Measurements from ENCODE around the gene PRRT2. TPM values are rescaled to one million over a fixed set of nuclear protein-coding genes. Genes with fewer than 3 reads are reported as not detected.

PRRT2 gene
- total and polyA plus RNA-seq, 2 donors (not counting 3 experiments of a cell fraction or from before 2014, with no cell fraction given) = 3.3 TPM

DNA sequence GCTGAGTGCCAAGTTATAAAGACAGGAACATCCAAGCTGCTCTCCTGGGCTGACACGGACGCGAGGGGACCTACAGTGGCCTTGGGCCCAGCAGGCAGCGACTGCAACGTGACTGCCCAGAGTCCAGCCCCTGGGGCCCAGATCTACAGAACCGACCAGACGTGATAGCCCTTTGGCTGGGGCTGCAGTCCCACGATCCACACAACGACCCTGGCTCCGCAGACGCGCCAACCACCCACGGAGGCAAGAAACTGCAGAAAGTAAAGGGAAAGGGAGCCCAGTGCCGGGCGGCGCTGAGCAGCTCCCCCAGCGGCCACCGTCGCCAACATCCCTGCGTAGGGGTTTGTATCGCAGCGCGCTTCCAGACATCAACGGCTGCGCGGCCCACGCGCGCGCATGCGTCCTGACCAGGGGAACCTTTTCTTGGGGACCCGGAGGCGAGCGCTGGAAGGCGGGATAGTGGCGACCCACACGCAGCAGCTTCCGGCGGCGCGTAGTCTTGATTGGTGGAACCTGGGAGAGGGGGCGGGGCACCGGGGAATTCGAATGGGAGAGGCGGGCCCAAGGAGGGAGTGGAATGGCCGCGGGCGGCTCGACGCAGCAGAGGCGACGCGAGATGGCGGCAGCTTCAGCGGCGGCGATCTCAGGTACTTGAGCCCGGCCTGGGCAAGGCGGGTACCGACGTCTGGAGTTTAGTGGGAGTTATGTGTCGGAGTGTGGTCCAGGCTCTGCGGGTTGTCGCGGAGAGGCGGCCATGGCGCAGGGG, 21.6 kb upstream of the PRRT2 start, which contains the start of gene KIF22:
Gene KIF22, plus strand, starts transcription at position 569 of the 766 bp plus-strand sequence. Its CDS starts 9 bp downstream, at position 578.
- BruUV-seq (replicated peaks) = no TSS peak
- dilution Hi-C loops (cut with MboI; ENCODE audit: extremely low pct_ligation_motif_present, low sequenced_read_pairs) (no loop called here), intact Hi-C loops (cut with micrococcal nuclease) (loop anchor here (1.0 to 5.0 kb wide), 5 partner anchors 15 to 187 kb away; partner anchors contain the start of genes CDIPT and PAGR1)
- DNase-seq (ENCODE audit: low read depth, low spot score) (peak; percentile 99), FAIRE-seq (peak; percentile 99)
- Histone ChIP-seq H3K36me3 (ENCODE audit: control insufficient read depth in 2 of 2, extremely low read depth in 1 of 2, insufficient read depth in 2 of 2, low read length in 2 of 2) (no peaks in the 10 kb centered on the region), H3K9me3 (replicated peaks; ENCODE audit: control insufficient read depth, insufficient read depth, low read length) (no peaks in the 10 kb centered on the region), H3K4me1 (ENCODE audit: control insufficient read depth, extremely low read depth, insufficient read depth, low read length) (peaks cover 23% of the 10 kb centered on the region), H3K4me2 (ENCODE audit: insufficient read depth, low read length) (peak within 1 kb of the TSS; percentile 87), H3K27ac (ENCODE audit: insufficient read depth, low read depth, low read length) (peak within 1 kb of the TSS; percentile 13), H2AFZ (ENCODE audit: low read depth, low read length) (peak within 1 kb of the TSS; percentile 98), H3K9ac (replicated peaks; ENCODE audit: extremely low read depth, insufficient read depth, low read length) (peak within 1 kb of the TSS; percentile 77), H4K20me1 (replicated peaks; ENCODE audit: control insufficient read depth, extremely low read depth, insufficient read depth, low read length) (no peaks in the 10 kb centered on the region), H3K79me2 (ENCODE audit: control insufficient read depth, insufficient read depth, low read length) (peaks cover 48% of the 10 kb centered on the region), H3K27me3 (ENCODE audit: control insufficient read depth in 2 of 2, insufficient read depth in 2 of 2, low read length in 2 of 2) (no peaks in the 10 kb centered on the region), H3K9me1 (replicated peaks; ENCODE audit: control insufficient read depth, extremely low read depth, insufficient read depth, low read length) (no peaks in the 10 kb centered on the region), H3K4me3 (replicated peaks in 1 of 3; ENCODE audit: insufficient read depth in 1 of 3, low read depth in 1 of 3, low read length in 3 of 3) (peak within 1 kb of the TSS; percentile 80 to 93 (median 88))
- TF ChIP-seq POLR2AphosphoS5 (IDR thresholded peaks at IDR 0.05; ENCODE audit: insufficient read depth, low read depth, low read length) (peak; percentile 80), EZH2 (IDR thresholded peaks at IDR 0.05; ENCODE audit: borderline replicate concordance, low read depth, low read length, severe bottlenecking) (no peak), FOS (IDR thresholded peaks at IDR 0.05; ENCODE audit: borderline replicate concordance, insufficient read depth, low read length) (no peak), GATA2 (IDR thresholded peaks at IDR 0.05; ENCODE audit: insufficient read depth, insufficient read length, low read depth, low read length) (no peak), JUN (IDR thresholded peaks at IDR 0.05; ENCODE audit: borderline replicate concordance, insufficient read depth, insufficient read length, low read depth) (no peak), POLR2A (IDR thresholded peaks at IDR 0.05; ENCODE audit: low read depth, low read length) (peak; percentile 70), MYC (IDR thresholded peaks at IDR 0.05; ENCODE audit: low read depth, low read length) (peak; percentile 7)
- TF ChIP-seq, protein P1, sequence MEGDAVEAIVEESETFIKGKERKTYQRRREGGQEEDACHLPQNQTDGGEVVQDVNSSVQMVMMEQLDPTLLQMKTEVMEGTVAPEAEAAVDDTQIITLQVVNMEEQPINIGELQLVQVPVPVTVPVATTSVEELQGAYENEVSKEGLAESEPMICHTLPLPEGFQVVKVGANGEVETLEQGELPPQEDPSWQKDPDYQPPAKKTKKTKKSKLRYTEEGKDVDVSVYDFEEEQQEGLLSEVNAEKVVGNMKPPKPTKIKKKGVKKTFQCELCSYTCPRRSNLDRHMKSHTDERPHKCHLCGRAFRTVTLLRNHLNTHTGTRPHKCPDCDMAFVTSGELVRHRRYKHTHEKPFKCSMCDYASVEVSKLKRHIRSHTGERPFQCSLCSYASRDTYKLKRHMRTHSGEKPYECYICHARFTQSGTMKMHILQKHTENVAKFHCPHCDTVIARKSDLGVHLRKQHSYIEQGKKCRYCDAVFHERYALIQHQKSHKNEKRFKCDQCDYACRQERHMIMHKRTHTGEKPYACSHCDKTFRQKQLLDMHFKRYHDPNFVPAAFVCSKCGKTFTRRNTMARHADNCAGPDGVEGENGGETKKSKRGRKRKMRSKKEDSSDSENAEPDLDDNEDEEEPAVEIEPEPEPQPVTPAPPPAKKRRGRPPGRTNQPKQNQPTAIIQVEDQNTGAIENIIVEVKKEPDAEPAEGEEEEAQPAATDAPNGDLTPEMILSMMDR (IDR thresholded peaks at IDR 0.05; ENCODE audit: extremely low read depth in 1 of 2, insufficient read depth in 1 of 2, low read depth in 1 of 2, low read length in 2 of 2) = peak; percentile 85 to 90
- TF ChIP-seq, protein P2, sequence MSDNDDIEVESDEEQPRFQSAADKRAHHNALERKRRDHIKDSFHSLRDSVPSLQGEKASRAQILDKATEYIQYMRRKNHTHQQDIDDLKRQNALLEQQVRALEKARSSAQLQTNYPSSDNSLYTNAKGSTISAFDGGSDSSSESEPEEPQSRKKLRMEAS (IDR thresholded peaks at IDR 0.05; ENCODE audit: insufficient read depth, insufficient read length) = no peak
- ChIA-PET POLR2A (interaction anchor here (1.0 to 1.2 kb wide), 3 partner anchors 14 to 183 kb away, joined by 3 to 9 read pairs (median 3); partner anchors contain the start of gene TAOK2), CTCF (interaction anchor here (0.7 to 6.3 kb wide), 16 partner anchors 11 to 98 kb away, joined by 3 to 34 read pairs (median 4); partner anchors contain the start of genes CDIPT and PAGR1)

All from endothelial cell of umbilical vein (primary cell).